ENCODE results near the gene HRH4. TPM values are rescaled to one million over a fixed set of nuclear protein-coding genes. Genes with fewer than 3 reads are reported as not detected.

HRH4 gene
- total RNA-seq, 4 donors from 2014 or later: 0.15 to 0.54 (median 0.16) TPM; not detected in 1

DNA sequence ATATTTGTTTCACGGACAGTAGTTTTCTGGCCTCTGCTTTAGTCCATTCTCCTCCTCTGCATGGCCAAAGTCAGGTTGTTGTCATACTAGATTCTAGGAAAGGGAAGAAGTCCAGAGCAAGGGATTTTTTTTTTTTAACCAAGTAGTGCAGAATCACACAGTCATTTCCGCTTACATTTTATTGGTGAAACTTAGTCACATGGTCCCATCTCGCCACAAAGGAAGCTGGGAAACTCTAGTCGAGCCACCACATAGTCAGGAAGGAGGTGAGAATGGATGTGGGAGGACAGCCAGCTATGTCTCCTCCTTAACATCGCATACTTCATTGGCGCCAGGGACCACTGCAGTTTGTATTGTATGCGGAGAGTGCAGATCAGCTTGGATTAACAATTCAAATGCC, 10.4 kb downstream of the HRH4 start:
- WGBS, 2 donors (ENCODE audit: low coverage in 1 of 2): 86 to 90% methylated on average over 5 to 7 of the region's 7 CpGs

DNA sequence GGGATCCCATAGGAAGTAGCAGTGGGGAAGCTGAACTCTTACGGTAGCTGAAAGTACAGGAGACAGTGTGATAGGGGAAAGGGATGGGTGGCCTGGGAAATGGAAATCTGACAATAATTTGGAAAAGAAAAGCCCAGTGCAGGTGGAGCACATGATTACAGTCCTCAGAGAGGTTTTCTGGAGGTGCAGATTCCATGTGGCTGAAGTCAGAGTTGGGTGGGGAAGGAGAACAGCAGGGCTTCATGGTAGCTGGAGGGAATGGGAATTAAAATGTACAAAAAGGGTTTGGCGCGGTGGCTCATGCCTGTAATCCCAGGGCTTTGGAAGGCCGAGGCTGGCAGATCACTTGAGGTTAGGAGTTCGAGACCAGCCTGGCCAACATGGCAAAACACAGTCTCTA, 12.2 kb downstream of the HRH4 start:
- Histone ChIP-seq H3K4me3 (no peak overlapping the region), H3K36me3 (no peaks in the 10 kb centered on the region), H3K9me3 (no peaks in the 10 kb centered on the region), H3K4me1 (no peaks in the 10 kb centered on the region), H3K27ac (no peak overlapping the region), H3K27me3 (no peaks in the 10 kb centered on the region)
- no peak for ATAC-seq
- WGBS, 2 donors (ENCODE audit: low coverage in 1 of 2): 77 to 98% methylated on average over 2 to 5 of the region's 5 CpGs
- TF ChIP-seq POLR2A (IDR thresholded peaks at IDR 0.05) (no peak), POLR2AphosphoS5 (IDR thresholded peaks at IDR 0.05) (no peak), EP300 (IDR thresholded peaks at IDR 0.05) (no peak)
- TF ChIP-seq, protein P1, sequence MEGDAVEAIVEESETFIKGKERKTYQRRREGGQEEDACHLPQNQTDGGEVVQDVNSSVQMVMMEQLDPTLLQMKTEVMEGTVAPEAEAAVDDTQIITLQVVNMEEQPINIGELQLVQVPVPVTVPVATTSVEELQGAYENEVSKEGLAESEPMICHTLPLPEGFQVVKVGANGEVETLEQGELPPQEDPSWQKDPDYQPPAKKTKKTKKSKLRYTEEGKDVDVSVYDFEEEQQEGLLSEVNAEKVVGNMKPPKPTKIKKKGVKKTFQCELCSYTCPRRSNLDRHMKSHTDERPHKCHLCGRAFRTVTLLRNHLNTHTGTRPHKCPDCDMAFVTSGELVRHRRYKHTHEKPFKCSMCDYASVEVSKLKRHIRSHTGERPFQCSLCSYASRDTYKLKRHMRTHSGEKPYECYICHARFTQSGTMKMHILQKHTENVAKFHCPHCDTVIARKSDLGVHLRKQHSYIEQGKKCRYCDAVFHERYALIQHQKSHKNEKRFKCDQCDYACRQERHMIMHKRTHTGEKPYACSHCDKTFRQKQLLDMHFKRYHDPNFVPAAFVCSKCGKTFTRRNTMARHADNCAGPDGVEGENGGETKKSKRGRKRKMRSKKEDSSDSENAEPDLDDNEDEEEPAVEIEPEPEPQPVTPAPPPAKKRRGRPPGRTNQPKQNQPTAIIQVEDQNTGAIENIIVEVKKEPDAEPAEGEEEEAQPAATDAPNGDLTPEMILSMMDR (IDR thresholded peaks at IDR 0.05): no peak

More for the DNA sequence above, 10.4 kb downstream of the HRH4 start:
- Histone ChIP-seq H3K9me3 (no peaks in the 10 kb centered on the region), H3K36me3 (no peaks in the 10 kb centered on the region), H3K4me1 (no peaks in the 10 kb centered on the region), H3K27me3 (no peaks in the 10 kb centered on the region), H3K4me3 (no peak overlapping the region), H3K27ac (no peak overlapping the region)
- ATAC-seq: no peak
- no peak for TF ChIP-seq POLR2AphosphoS5 (IDR thresholded peaks at IDR 0.05)

DNA sequence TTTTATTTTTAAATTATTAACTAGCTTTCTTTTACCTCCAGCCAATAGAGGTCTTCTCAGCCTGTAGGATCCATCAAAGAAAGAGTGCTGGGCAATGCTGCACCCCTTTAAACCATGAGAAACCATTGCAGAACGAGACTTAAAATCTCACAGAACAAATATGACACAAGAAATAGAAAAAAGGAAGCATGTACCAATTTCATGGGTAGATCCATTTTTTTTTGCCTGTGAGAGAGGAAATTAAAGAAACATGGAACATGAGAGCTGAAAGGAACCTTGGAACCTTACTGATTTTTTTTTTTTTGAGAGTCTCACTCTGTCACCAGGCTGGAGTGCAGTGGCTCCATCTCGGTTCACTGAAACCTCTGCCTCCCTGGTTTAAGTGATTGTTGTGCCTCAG, 14.0 kb downstream of the HRH4 start:
- ATAC-seq: no peak
- Histone ChIP-seq H3K4me3 (no peak overlapping the region), H3K27me3 (no peaks in the 10 kb centered on the region), H3K4me1 (no peaks in the 10 kb centered on the region), H3K27ac (no peak overlapping the region), H3K9me3 (no peaks in the 10 kb centered on the region), H3K36me3 (no peaks in the 10 kb centered on the region)
- 83 to 90% methylated on average over 1 to 2 of the region's 2 CpGs for WGBS, 2 donors (ENCODE audit: low coverage in 1 of 2)
- TF ChIP-seq POLR2A (IDR thresholded peaks at IDR 0.05): no peak
- TF ChIP-seq EP300 (IDR thresholded peaks at IDR 0.05): no peak

DNA sequence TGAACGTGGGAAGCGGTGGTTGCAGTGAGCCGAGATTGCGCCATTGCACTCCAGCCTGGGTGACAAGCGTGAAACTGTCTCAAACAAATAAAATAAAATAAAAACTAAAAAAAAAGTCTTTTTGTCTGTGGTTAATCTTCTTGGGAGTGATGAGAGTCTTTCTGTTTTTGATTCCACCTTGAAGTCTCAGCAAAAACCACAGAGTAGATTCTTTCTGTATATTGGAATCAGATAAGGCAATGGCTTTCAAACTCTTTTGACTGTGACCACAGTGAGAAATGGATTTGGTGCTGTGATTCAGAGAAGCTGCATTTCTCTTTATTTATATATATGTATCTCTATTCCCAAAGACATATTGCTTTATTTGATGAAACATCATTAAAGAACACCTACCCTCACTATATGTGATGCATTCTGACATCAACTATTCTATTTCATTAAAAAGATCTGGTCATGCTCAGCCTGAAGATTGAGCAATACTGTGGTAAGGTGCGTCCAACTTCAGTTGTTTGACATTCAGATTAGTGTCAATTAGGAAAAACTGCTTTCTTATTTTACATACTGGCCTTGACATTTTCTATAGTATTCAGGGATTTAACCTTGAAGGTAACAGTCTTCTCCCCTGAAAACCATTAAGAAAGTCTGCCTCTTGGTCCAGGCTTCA, 15.6 kb downstream of the HRH4 start:
- Histone ChIP-seq H3K4me1 (no peaks in the 10 kb centered on the region), H3K36me3 (no peaks in the 10 kb centered on the region), H3K4me3 (no peak overlapping the region), H3K9me3 (no peaks in the 10 kb centered on the region), H3K27ac (no peak overlapping the region), H3K27me3 (no peaks in the 10 kb centered on the region)
- 91 to 95% methylated on average over 3 to 6 of the region's 6 CpGs for WGBS, 2 donors (ENCODE audit: low coverage in 1 of 2)
- TF ChIP-seq, protein P1 (IDR thresholded peaks at IDR 0.05): no peak
- no peak for TF ChIP-seq POLR2AphosphoS5 (IDR thresholded peaks at IDR 0.05)
- no peak for TF ChIP-seq EP300 (IDR thresholded peaks at IDR 0.05)
- no peak for TF ChIP-seq POLR2A (IDR thresholded peaks at IDR 0.05)
- ATAC-seq: no peak

DNA sequence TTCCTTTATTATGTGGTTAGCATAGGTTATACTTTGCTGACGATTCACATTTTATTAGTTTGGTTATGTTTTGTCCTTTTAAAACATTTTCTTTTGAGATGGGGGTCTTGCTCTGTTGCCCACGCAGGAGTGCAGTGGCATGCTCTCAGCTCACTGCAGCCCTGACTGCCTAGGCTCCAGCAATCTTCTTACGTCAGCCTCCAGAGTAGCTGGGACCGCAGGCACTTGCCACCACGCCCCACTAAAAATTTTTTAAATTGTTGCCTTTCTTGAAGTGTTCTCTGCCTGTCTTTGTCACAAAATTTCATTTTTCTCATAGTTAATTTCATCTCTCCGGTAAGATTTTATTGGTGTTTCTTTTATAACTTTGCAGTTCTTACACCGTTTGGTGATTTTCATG, 18.9 kb downstream of the HRH4 start:
- H3K4me3 ChIP-seq: no peak overlapping the region
- H3K9me3 ChIP-seq: no peaks in the 10 kb centered on the region
- no peak overlapping the region for H3K27ac ChIP-seq
- H3K27me3 ChIP-seq: no peaks in the 10 kb centered on the region
- H3K4me1 ChIP-seq: no peaks in the 10 kb centered on the region
- WGBS, 2 donors (ENCODE audit: low coverage in 1 of 2): 73 to 86% methylated on average over 2 to 7 of the region's 7 CpGs
- no peaks in the 10 kb centered on the region for H3K36me3 ChIP-seq
- no peak for ATAC-seq
- no peak for TF ChIP-seq EP300 (IDR thresholded peaks at IDR 0.05)
- TF ChIP-seq, protein P1 (IDR thresholded peaks at IDR 0.05): no peak
- TF ChIP-seq POLR2A (IDR thresholded peaks at IDR 0.05): no peak
- TF ChIP-seq POLR2AphosphoS5 (IDR thresholded peaks at IDR 0.05): no peak

DNA sequence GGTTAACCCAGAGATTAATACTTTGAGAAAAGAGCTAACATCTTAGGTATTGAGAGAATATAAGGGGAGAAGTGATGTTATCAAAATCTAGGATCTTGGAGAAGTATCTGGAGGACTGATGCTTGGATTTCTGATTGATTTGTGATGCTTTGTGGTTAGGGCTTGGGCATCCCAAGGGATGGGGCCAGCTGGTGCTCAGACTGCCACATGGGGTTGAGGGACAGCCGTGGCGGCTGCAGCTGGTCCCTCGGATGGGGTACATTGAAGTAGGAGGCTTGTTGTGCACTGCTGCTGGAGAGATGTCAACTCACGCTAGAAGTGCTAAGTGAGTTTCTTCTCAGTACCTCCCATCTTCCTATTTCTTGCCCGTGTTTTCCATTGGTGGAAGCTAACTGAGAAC, 22.4 kb downstream of the HRH4 start:
- 85 to 86% methylated on average over 2 to 5 of the region's 5 CpGs for WGBS, 2 donors (ENCODE audit: low coverage in 1 of 2)
- Histone ChIP-seq H3K9me3 (no peaks in the 10 kb centered on the region), H3K4me3 (no peak overlapping the region), H3K4me1 (no peaks in the 10 kb centered on the region), H3K27ac (no peak overlapping the region), H3K36me3 (no peaks in the 10 kb centered on the region), H3K27me3 (no peaks in the 10 kb centered on the region)
- no peak for TF ChIP-seq POLR2AphosphoS5 (IDR thresholded peaks at IDR 0.05)
- TF ChIP-seq, protein P1 (IDR thresholded peaks at IDR 0.05): no peak
- TF ChIP-seq EP300 (IDR thresholded peaks at IDR 0.05): no peak
- no peak for TF ChIP-seq POLR2A (IDR thresholded peaks at IDR 0.05)
- ATAC-seq: no peak
